ENCODE measurements around the gene GCK.

- TF ChIP-seq CTCF (IDR thresholded peaks at IDR 0.05; ENCODE audit: insufficient read depth, low read length, poor library complexity, severe bottlenecking) (no peak), EZH2phosphoT487 (conservative IDR thresholded peaks at IDR 0.05; ENCODE audit: low read length) (no peak)
Measured at GRCh38 chr7:44139311-44140010, 49.8 kb downstream of the GCK start.
